Measurements from ENCODE around the gene PCSK4.
A peak's percentile ranks its signal among the peaks of the same experiment; 100 is the strongest.
"Not testable (repeated sequence)": the region's sequence is repeated elsewhere in the genome, so short reads cannot be mapped to it uniquely, and the experiment has no call there.

PCSK4 gene

GRCh38 chr19:1452802-1453524, 37.2 kb downstream of the PCSK4 start:
- DNase-seq = no peak

GRCh38 chr19:1451916-1452801, 38.0 kb downstream of the PCSK4 start:
- DNase-seq = no peak

GRCh38 chr19:1450735-1451731, 39.1 kb downstream of the PCSK4 start:
- DNase-seq = no peak

GRCh38 chr19:1449467-1450442, 40.4 kb downstream of the PCSK4 start, which contains the start of gene APC2:
APC2 (plus strand) TSS chr19:1450121; CDS start chr19:1453002, 2,881 bp downstream.
- DNase-seq = peak; percentile 53

- no peak for DNase-seq
These were observed 42.2 kb downstream of the PCSK4 start for GRCh38 chr19:1447944-1448343.

GRCh38 chr19:1447504-1447903, 42.6 kb downstream of the PCSK4 start:
- no peak for DNase-seq

GRCh38 chr19:1446713-1447481, 43.3 kb downstream of the PCSK4 start:
- DNase-seq = no peak

- DNase-seq = no peak
These were observed 44.0 kb downstream of the PCSK4 start for GRCh38 chr19:1445932-1446712.

- DNase-seq = peak; percentile 82
These were observed 44.8 kb downstream of the PCSK4 start for GRCh38 chr19:1445185-1445931.

GRCh38 chr19:1441677-1442438, 48.3 kb downstream of the PCSK4 start:
- DNase-seq = no peak

- no peak for DNase-seq
These were observed 49.1 kb downstream of the PCSK4 start for GRCh38 chr19:1441022-1441426.

- no peak for DNase-seq
These were observed 49.7 kb downstream of the PCSK4 start for GRCh38 chr19:1440418-1440801.

- DNase-seq = not testable (repeated sequence)
These were observed 50.4 kb downstream of the PCSK4 start for GRCh38 chr19:1439525-1440417.

- no peak for DNase-seq
These were observed 51.2 kb downstream of the PCSK4 start for GRCh38 chr19:1438933-1439354.

GRCh38 chr19:1438035-1438932, 51.9 kb downstream of the PCSK4 start, which contains the start of gene RPS15:
RPS15 (plus strand) TSS chr19:1438396; CDS start chr19:1438426, 30 bp downstream.
- peak; percentile 98 for DNase-seq

- DNase-seq = no peak
These were observed 52.5 kb downstream of the PCSK4 start for GRCh38 chr19:1437609-1438008.

Measured in right forelimb (tissue), 1 donor.